Measurements from ENCODE around the gene RAD51B. TPM values are rescaled to one million over a fixed set of nuclear protein-coding genes. Genes with fewer than 3 reads are reported as not detected.
A peak's percentile ranks its signal among the peaks of the same experiment; 100 is the strongest.

RAD51B gene
- total and polyA plus RNA-seq, 2 of the 13 experiments (the other 11 are each of a cell fraction or from before 2014, with no cell fraction given): 7.0 to 9.5 TPM

DNA sequence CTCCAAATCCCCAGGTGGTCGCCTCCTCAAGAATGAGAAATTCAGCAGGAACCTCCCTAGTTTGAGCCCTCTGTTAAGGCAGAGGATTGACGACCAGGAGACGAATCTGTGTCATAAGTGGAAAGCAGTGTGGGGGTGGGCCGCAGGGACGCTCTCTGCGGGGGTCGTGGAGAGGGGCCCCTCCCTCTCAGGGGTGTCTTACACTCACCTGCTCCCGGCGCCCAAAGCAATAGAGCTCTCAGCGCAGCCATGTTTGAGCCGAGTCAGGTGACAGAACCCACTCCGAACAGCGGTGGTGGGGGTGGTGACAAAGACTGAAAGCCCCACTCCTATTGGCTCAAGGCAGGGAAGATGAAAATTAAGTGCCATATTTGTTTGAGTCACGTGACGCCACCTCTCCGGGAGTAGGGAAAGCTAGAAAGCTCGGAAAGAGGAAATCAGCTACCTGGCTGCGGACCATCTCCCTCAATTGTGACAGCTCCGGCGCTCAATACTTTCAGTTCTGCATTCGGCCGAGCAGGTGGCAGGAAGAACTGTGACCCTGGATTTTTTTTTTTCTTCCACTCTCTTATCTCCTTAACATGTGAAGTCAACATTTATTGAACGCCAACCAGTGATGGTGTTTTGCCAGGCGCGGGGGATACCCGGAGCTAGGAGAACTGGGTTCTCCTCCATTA is 3.1 kb upstream of the RAD51B start, which contains the start of gene ZFYVE26 (continued):
- TF ChIP-seq GMEB1 (CRISPR knock-in tag; IDR thresholded peaks at IDR 0.05; ENCODE audit: borderline replicate concordance) (0 out of 2 replicates have a peak, but pooled peaks have one; percentile 12), STAT5B (CRISPR knock-in tag; IDR thresholded peaks at IDR 0.05) (no peak), ZNF569 (CRISPR knock-in tag; IDR thresholded peaks at IDR 0.05; ENCODE audit: borderline replicate concordance) (no peak), KLF6 (CRISPR knock-in tag; IDR thresholded peaks at IDR 0.05) (no peak), ZNF34 (CRISPR knock-in tag; IDR thresholded peaks at IDR 0.05; ENCODE audit: borderline replicate concordance) (no peak), TAF1 (CRISPR knock-in tag; IDR thresholded peaks at IDR 0.05) (peak; percentile 69; the same call in 1 of the 2 replicates), SOX5 (CRISPR knock-in tag; IDR thresholded peaks at IDR 0.05; ENCODE audit: borderline replicate concordance) (peak; percentile 26; the same call in 1 of the 2 replicates), TBX3 (IDR thresholded peaks at IDR 0.05; ENCODE audit: borderline replicate concordance) (peak; percentile 42; the same call in 1 of the 2 replicates), REL (CRISPR knock-in tag; conservative IDR thresholded peaks at IDR 0.05) (no peak), SMAD1 (CRISPR knock-in tag; IDR thresholded peaks at IDR 0.05; ENCODE audit: borderline replicate concordance, low read depth) (no peak), ZNF792 (CRISPR knock-in tag; IDR thresholded peaks at IDR 0.05) (peak; percentile 54; the same call in 1 of the 2 replicates), KMT2A (CRISPR knock-in tag; IDR thresholded peaks at IDR 0.05) (peak; percentile 71), SOX6 (IDR thresholded peaks at IDR 0.05) (no peak), SOX6 (CRISPR knock-in tag; IDR thresholded peaks at IDR 0.05) (peak; percentile 41; the same call in 1 of the 2 replicates), ONECUT2 (CRISPR knock-in tag; IDR thresholded peaks at IDR 0.05) (0 out of 2 replicates have a peak, but pooled peaks have one; percentile 39), SIN3B (IDR thresholded peaks at IDR 0.05; ENCODE audit: low read length) (peak; percentile 97)
- TF ChIP-seq, protein P1, sequence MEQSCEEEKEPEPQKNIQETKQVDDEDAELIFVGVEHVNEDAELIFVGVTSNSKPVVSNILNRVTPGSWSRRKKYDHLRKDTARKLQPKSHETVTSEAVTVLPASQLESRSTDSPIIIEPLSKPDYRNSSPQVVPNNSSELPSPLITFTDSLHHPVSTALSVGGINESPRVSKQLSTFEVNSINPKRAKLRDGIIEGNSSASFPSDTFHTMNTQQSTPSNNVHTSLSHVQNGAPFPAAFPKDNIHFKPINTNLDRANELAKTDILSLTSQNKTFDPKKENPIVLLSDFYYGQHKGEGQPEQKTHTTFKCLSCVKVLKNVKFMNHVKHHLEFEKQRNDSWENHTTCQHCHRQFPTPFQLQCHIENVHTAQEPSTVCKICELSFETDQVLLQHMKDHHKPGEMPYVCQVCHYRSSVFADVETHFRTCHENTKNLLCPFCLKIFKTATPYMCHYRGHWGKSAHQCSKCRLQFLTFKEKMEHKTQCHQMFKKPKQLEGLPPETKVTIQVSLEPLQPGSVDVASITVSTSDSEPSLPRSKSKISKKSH (CRISPR knock-in tag; IDR thresholded peaks at IDR 0.05; ENCODE audit: borderline replicate concordance): no peak
- TF ChIP-seq, protein P2, sequence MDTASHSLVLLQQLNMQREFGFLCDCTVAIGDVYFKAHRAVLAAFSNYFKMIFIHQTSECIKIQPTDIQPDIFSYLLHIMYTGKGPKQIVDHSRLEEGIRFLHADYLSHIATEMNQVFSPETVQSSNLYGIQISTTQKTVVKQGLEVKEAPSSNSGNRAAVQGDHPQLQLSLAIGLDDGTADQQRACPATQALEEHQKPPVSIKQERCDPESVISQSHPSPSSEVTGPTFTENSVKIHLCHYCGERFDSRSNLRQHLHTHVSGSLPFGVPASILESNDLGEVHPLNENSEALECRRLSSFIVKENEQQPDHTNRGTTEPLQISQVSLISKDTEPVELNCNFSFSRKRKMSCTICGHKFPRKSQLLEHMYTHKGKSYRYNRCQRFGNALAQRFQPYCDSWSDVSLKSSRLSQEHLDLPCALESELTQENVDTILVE (CRISPR knock-in tag; IDR thresholded peaks at IDR 0.05): no peak
- TF ChIP-seq, protein P3, sequence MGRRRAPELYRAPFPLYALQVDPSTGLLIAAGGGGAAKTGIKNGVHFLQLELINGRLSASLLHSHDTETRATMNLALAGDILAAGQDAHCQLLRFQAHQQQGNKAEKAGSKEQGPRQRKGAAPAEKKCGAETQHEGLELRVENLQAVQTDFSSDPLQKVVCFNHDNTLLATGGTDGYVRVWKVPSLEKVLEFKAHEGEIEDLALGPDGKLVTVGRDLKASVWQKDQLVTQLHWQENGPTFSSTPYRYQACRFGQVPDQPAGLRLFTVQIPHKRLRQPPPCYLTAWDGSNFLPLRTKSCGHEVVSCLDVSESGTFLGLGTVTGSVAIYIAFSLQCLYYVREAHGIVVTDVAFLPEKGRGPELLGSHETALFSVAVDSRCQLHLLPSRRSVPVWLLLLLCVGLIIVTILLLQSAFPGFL (CRISPR knock-in tag; IDR thresholded peaks at IDR 0.05): no peak
- TF ChIP-seq, protein P4, sequence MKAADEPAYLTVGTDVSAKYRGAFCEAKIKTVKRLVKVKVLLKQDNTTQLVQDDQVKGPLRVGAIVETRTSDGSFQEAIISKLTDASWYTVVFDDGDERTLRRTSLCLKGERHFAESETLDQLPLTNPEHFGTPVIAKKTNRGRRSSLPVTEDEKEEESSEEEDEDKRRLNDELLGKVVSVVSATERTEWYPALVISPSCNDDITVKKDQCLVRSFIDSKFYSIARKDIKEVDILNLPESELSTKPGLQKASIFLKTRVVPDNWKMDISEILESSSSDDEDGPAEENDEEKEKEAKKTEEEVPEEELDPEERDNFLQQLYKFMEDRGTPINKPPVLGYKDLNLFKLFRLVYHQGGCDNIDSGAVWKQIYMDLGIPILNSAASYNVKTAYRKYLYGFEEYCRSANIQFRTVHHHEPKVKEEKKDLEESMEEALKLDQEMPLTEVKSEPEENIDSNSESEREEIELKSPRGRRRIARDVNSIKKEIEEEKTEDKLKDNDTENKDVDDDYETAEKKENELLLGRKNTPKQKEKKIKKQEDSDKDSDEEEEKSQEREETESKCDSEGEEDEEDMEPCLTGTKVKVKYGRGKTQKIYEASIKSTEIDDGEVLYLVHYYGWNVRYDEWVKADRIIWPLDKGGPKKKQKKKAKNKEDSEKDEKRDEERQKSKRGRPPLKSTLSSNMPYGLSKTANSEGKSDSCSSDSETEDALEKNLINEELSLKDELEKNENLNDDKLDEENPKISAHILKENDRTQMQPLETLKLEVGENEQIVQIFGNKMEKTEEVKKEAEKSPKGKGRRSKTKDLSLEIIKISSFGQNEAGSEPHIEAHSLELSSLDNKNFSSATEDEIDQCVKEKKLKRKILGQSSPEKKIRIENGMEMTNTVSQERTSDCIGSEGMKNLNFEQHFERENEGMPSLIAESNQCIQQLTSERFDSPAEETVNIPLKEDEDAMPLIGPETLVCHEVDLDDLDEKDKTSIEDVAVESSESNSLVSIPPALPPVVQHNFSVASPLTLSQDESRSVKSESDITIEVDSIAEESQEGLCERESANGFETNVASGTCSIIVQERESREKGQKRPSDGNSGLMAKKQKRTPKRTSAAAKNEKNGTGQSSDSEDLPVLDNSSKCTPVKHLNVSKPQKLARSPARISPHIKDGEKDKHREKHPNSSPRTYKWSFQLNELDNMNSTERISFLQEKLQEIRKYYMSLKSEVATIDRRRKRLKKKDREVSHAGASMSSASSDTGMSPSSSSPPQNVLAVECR (CRISPR knock-in tag; IDR thresholded peaks at IDR 0.05; ENCODE audit: borderline replicate concordance): peak; percentile 93

Measured in HepG2 (cell line).